HG03571 (cell line): Measurements from ENCODE around the gene DDX39A.
"Not testable (repeated sequence)": the region's sequence is repeated elsewhere in the genome, so short reads cannot be mapped to it uniquely, and the experiment has no call there.

Experiments
- ATAC-seq: cut with Tn5 transposase; IDR thresholded peaks from one replicate; pipeline ENCODE4 v1.9.1; 2021; ENCODE audit not compliant: unreplicated experiment

DDX39A gene

GRCh38 chr19:14367016-14367415 is 52.1 kb downstream of the DDX39A start:
- no peak for ATAC-seq

- no peak for ATAC-seq
Observed at GRCh38 chr19:14366529-14366928, 52.6 kb downstream of the DDX39A start.

GRCh38 chr19:14364098-14364443 is 55.1 kb downstream of the DDX39A start:
- not testable (repeated sequence) for ATAC-seq

- no peak for ATAC-seq
Observed at GRCh38 chr19:14363183-14364097, 55.7 kb downstream of the DDX39A start.

GRCh38 chr19:14361824-14362223 is 57.3 kb downstream of the DDX39A start:
- no peak for ATAC-seq
